HEK293 (cell line): ENCODE measurements around the gene MLLT6.
A peak's percentile ranks its signal among the peaks of the same experiment; 100 is the strongest.

ENCODE experiments used
- FEZF1 ChIP-seq: fragments of 450-650 bp; formaldehyde crosslinking; IDR thresholded peaks from 2 replicates; pipeline ENCODE4 v1.5.1; 2016; ENCODE audit warnings: missing biosample characterization, missing genetic modification characterization
- HIC1 ChIP-seq: fragments of 450-650 bp; formaldehyde crosslinking; IDR thresholded peaks from 2 replicates; pipeline ENCODE4 v1.5.1; 2016; ENCODE audit warnings: missing biosample characterization, missing genetic modification characterization
- HOXA7 ChIP-seq: sonication (generic); formaldehyde crosslinking; IDR thresholded peaks from 2 replicates; pipeline ENCODE4 v1.8.1; 2022; ENCODE audit warnings: missing genetic modification reagents, borderline replicate concordance
- HOXD13 ChIP-seq: sonication (generic); formaldehyde crosslinking; IDR thresholded peaks from 2 replicates; pipeline ENCODE4 v1.8.0; 2022; ENCODE audit warnings: missing genetic modification reagents, borderline replicate concordance
- KLF9 ChIP-seq: fragments of 450-650 bp; formaldehyde crosslinking; IDR thresholded peaks from 2 replicates; pipeline ENCODE4 v1.5.1; 2016; ENCODE audit warnings: missing biosample characterization, missing genetic modification characterization, low read depth
- PRDM1 ChIP-seq: fragments of 450-650 bp; formaldehyde crosslinking; IDR thresholded peaks from 2 replicates; pipeline ENCODE4; 2016; ENCODE audit warnings: missing biosample characterization, missing genetic modification characterization
- PRDM10 ChIP-seq: fragments of 450-650 bp; formaldehyde crosslinking; IDR thresholded peaks from 2 replicates; pipeline ENCODE4 v1.5.1; 2016; ENCODE audit warnings: missing biosample characterization, missing genetic modification characterization
- SCRT2 ChIP-seq: fragments of 450-650 bp; formaldehyde crosslinking; IDR thresholded peaks from 2 replicates; pipeline ENCODE4 v1.5.1; 2016; ENCODE audit warnings: missing biosample characterization, missing genetic modification characterization
- YY1 ChIP-seq: fragments of 450-650 bp; formaldehyde crosslinking; IDR thresholded peaks from 2 replicates; pipeline ENCODE4 v1.5.1; 2018; ENCODE audit warnings: missing biosample characterization, missing genetic modification characterization
- ZFP37 ChIP-seq: fragments of 450-650 bp; formaldehyde crosslinking; IDR thresholded peaks from 2 replicates; pipeline ENCODE4 v1.5.1; 2016; ENCODE audit warnings: missing biosample characterization, missing genetic modification characterization
- ZIC2 ChIP-seq: fragments of 450-650 bp; formaldehyde crosslinking; IDR thresholded peaks from 2 replicates; pipeline ENCODE4 v1.5.1; 2016; ENCODE audit warnings: missing biosample characterization, missing genetic modification characterization
- ZNF114 ChIP-seq: fragments of 450-650 bp; formaldehyde crosslinking; IDR thresholded peaks from 2 replicates; pipeline ENCODE4 v1.5.0; 2017; ENCODE audit warnings: missing biosample characterization, missing genetic modification characterization
- ZNF157 ChIP-seq: fragments of 450-650 bp; formaldehyde crosslinking; IDR thresholded peaks from 2 replicates; pipeline ENCODE4 v1.5.1; 2016; ENCODE audit warnings: missing biosample characterization, missing genetic modification characterization
- ZNF211 ChIP-seq: fragments of 450-650 bp; formaldehyde crosslinking; IDR thresholded peaks from 2 replicates; pipeline ENCODE4 v1.5.1; 2016; ENCODE audit warnings: low read depth, missing biosample characterization, missing genetic modification characterization
- ZNF394 ChIP-seq: fragments of 450-650 bp; formaldehyde crosslinking; IDR thresholded peaks from 2 replicates; pipeline ENCODE4 v1.5.1; 2016; ENCODE audit warnings: missing biosample characterization, missing genetic modification characterization, mild to moderate bottlenecking, moderate library complexity, borderline replicate concordance
- ZNF398 ChIP-seq: fragments of 450-650 bp; formaldehyde crosslinking; IDR thresholded peaks from 2 replicates; pipeline ENCODE4 v1.5.1; 2017; ENCODE audit warnings: missing biosample characterization, missing genetic modification characterization
- ZNF501 ChIP-seq: fragments of 450-650 bp; formaldehyde crosslinking; IDR thresholded peaks from 2 replicates; pipeline ENCODE4 v1.5.1; 2016; ENCODE audit warnings: missing biosample characterization, missing genetic modification characterization
- ZNF548 ChIP-seq: fragments of 450-650 bp; formaldehyde crosslinking; IDR thresholded peaks from 2 replicates; pipeline ENCODE4 v1.5.1; 2016; ENCODE audit warnings: missing biosample characterization, missing genetic modification characterization
- ZNF558 ChIP-seq: fragments of 450-650 bp; formaldehyde crosslinking; IDR thresholded peaks from 2 replicates; pipeline ENCODE4 v1.5.1; 2016; ENCODE audit warnings: missing biosample characterization, missing genetic modification characterization
- ZNF610 ChIP-seq: fragments of 450-650 bp; formaldehyde crosslinking; IDR thresholded peaks from 2 replicates; pipeline ENCODE4 v1.5.1; 2016; ENCODE audit warnings: missing biosample characterization, missing genetic modification characterization, borderline replicate concordance
- ZNF621 ChIP-seq: fragments of 450-650 bp; formaldehyde crosslinking; IDR thresholded peaks from 2 replicates; pipeline ENCODE4 v1.5.1; 2017; ENCODE audit warnings: missing biosample characterization, missing genetic modification characterization
- ZNF654 ChIP-seq: fragments of 450-650 bp; formaldehyde crosslinking; IDR thresholded peaks from 2 replicates; pipeline ENCODE4 v1.5.1; 2016; ENCODE audit warnings: low read depth, missing biosample characterization, missing genetic modification characterization
- ZNF747 ChIP-seq: fragments of 450-650 bp; formaldehyde crosslinking; IDR thresholded peaks from 2 replicates; pipeline ENCODE4 v1.5.1; 2016; ENCODE audit warnings: missing biosample characterization, missing genetic modification characterization
- ZSCAN30 ChIP-seq: fragments of 450-650 bp; IDR thresholded peaks from 2 replicates; pipeline ENCODE4 v1.5.1; 2018; ENCODE audit warnings: missing biosample characterization, mild to moderate bottlenecking, missing genetic modification characterization, moderate library complexity
- ZXDB ChIP-seq: fragments of 450-650 bp; formaldehyde crosslinking; IDR thresholded peaks from 2 replicates; pipeline ENCODE4 v1.5.1; 2016; ENCODE audit warnings: missing biosample characterization, missing genetic modification characterization
- TF ChIP-seq, protein P1 (sequence below): fragments of 450-650 bp; formaldehyde crosslinking; conservative IDR thresholded peaks from 2 replicates; pipeline ENCODE4 v1.5.1; 2016; ENCODE audit warnings: low read depth, missing biosample characterization, missing genetic modification characterization
- TF ChIP-seq, protein P2 (sequence below): fragments of 450-650 bp; formaldehyde crosslinking; IDR thresholded peaks from 2 replicates; pipeline ENCODE4 v1.5.1; 2016; ENCODE audit warnings: missing biosample characterization, missing genetic modification characterization

Gene MLLT6

GRCh38 chr17:38751144-38751807, 46.2 kb downstream of the MLLT6 start (continued):
- TF ChIP-seq ZNF157 (tag by site-specific recombination) (no peak), YY1 (tag by site-specific recombination) (no peak), SCRT2 (tag by site-specific recombination) (peak; percentile 91), ZNF747 (tag by site-specific recombination) (no peak), ZFP37 (tag by site-specific recombination) (no peak; the same call in 1 of the 2 replicates), ZNF610 (peak; percentile 26; the same call in 1 of the 2 replicates), PRDM1 (tag by site-specific recombination) (peak; percentile 95), ZNF114 (tag by site-specific recombination) (no peak), ZIC2 (tag by site-specific recombination) (no peak), ZXDB (no peak), ZNF211 (no peak), ZNF621 (tag by site-specific recombination) (no peak), ZNF394 (tag by site-specific recombination) (no peak), ZNF398 (tag by site-specific recombination) (no peak), HOXD13 (CRISPR knock-in tag) (no peak), HOXA7 (CRISPR knock-in tag) (no peak), ZNF558 (tag by site-specific recombination) (no peak), KLF9 (tag by site-specific recombination) (peak; percentile 48; the same call in 1 of the 2 replicates), PRDM10 (tag by site-specific recombination) (no peak), ZNF501 (tag by site-specific recombination) (no peak), HIC1 (tag by site-specific recombination) (no peak), ZSCAN30 (tag by site-specific recombination) (no peak), ZNF654 (tag by site-specific recombination) (0 out of 2 replicates have a peak, but pooled peaks have one; percentile 15), ZNF548 (tag by site-specific recombination) (no peak), FEZF1 (tag by site-specific recombination) (no peak)
- TF ChIP-seq, protein P1, sequence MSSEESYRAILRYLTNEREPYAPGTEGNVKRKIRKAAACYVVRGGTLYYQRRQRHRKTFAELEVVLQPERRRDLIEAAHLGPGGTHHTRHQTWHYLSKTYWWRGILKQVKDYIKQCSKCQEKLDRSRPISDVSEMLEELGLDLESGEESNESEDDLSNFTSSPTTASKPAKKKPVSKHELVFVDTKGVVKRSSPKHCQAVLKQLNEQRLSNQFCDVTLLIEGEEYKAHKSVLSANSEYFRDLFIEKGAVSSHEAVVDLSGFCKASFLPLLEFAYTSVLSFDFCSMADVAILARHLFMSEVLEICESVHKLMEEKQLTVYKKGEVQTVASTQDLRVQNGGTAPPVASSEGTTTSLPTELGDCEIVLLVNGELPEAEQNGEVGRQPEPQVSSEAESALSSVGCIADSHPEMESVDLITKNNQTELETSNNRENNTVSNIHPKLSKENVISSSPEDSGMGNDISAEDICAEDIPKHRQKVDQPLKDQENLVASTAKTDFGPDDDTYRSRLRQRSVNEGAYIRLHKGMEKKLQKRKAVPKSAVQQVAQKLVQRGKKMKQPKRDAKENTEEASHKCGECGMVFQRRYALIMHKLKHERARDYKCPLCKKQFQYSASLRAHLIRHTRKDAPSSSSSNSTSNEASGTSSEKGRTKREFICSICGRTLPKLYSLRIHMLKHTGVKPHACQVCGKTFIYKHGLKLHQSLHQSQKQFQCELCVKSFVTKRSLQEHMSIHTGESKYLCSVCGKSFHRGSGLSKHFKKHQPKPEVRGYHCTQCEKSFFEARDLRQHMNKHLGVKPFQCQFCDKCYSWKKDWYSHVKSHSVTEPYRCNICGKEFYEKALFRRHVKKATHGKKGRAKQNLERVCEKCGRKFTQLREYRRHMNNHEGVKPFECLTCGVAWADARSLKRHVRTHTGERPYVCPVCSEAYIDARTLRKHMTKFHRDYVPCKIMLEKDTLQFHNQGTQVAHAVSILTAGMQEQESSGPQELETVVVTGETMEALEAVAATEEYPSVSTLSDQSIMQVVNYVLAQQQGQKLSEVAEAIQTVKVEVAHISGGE (tag by site-specific recombination): peak; percentile 80
- TF ChIP-seq, protein P2, sequence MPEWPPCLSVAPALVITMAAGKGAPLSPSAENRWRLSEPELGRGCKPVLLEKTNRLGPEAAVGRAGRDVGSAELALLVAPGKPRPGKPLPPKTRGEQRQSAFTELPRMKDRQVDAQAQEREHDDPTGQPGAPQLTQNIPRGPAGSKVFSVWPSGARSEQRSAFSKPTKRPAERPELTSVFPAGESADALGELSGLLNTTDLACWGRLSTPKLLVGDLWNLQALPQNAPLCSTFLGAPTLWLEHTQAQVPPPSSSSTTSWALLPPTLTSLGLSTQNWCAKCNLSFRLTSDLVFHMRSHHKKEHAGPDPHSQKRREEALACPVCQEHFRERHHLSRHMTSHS (tag by site-specific recombination): no peak
